Liver (tissue), 3 donors: ENCODE data around the gene CASP10.
"Not testable (repeated sequence)": the region's sequence is repeated elsewhere in the genome, so short reads cannot be mapped to it uniquely, and the experiment has no call there.

Experiments
- ATF3 ChIP-seq: IDR thresholded peaks from 2 replicates; pipeline ENCODE4 v1.6.1; 2016; ENCODE audit warnings: antibody characterized with exemption
- CTCF ChIP-seq: fragments of 150-350 bp; IDR thresholded peaks from 2 replicates; pipeline ENCODE4 v1.5.1; 2017; ENCODE audit warnings: improper control_type of control experiment, low read depth, low read length; ENCODE audit not compliant: missing input control
- FOXA1 ChIP-seq: IDR thresholded peaks from 2 replicates; pipeline ENCODE4 v1.6.1; 2016; ENCODE audit warnings: antibody characterized with exemption
- HNF4G ChIP-seq: IDR thresholded peaks from 2 replicates; pipeline ENCODE4 v1.6.1; 2016; ENCODE audit warnings: antibody characterized with exemption
- MAX ChIP-seq: IDR thresholded peaks from 2 replicates; pipeline ENCODE4 v1.6.1; 2016; ENCODE audit warnings: antibody characterized with exemption
- RAD21 ChIP-seq, 2 donors: IDR thresholded peaks; 2 replicates each; pipeline ENCODE4 v1.6.1; 2016; ENCODE audit warnings: antibody characterized with exemption in 2 of 2, mild to moderate bottlenecking in 2 of 2
- REST ChIP-seq: IDR thresholded peaks from 2 replicates; pipeline ENCODE4 v1.6.1; 2016; ENCODE audit warnings: antibody characterized with exemption, mild to moderate bottlenecking
- TAF1 ChIP-seq: conservative IDR thresholded peaks from 2 replicates; pipeline ENCODE4 v1.6.1; 2016; ENCODE audit warnings: antibody characterized with exemption, mild to moderate bottlenecking
- ZBTB33 ChIP-seq: IDR thresholded peaks from 2 replicates; pipeline ENCODE4 v1.6.1; 2016; ENCODE audit warnings: antibody characterized with exemption
- donor health status: healthy.
- donor health status: healthy.

- TF ChIP-seq CTCF; TAF1; HNF4G; FOXA1; MAX; ATF3; ZBTB33; RAD21 (IDR thresholded peaks at IDR 0.05); REST: not testable (repeated sequence)
Observed at GRCh38 chr2:201138986-201139781, 43.8 kb upstream of the CASP10 start.
